GM19023 (cell line): Measurements from ENCODE around the gene TMEM164.

Experiments
- ATAC-seq: cut with Tn5 transposase; IDR thresholded peaks from one replicate; pipeline ENCODE4 v1.9.1; 2021; ENCODE audit warnings: mild to moderate bottlenecking, moderate library complexity; ENCODE audit not compliant: unreplicated experiment

TMEM164 gene

DNA sequence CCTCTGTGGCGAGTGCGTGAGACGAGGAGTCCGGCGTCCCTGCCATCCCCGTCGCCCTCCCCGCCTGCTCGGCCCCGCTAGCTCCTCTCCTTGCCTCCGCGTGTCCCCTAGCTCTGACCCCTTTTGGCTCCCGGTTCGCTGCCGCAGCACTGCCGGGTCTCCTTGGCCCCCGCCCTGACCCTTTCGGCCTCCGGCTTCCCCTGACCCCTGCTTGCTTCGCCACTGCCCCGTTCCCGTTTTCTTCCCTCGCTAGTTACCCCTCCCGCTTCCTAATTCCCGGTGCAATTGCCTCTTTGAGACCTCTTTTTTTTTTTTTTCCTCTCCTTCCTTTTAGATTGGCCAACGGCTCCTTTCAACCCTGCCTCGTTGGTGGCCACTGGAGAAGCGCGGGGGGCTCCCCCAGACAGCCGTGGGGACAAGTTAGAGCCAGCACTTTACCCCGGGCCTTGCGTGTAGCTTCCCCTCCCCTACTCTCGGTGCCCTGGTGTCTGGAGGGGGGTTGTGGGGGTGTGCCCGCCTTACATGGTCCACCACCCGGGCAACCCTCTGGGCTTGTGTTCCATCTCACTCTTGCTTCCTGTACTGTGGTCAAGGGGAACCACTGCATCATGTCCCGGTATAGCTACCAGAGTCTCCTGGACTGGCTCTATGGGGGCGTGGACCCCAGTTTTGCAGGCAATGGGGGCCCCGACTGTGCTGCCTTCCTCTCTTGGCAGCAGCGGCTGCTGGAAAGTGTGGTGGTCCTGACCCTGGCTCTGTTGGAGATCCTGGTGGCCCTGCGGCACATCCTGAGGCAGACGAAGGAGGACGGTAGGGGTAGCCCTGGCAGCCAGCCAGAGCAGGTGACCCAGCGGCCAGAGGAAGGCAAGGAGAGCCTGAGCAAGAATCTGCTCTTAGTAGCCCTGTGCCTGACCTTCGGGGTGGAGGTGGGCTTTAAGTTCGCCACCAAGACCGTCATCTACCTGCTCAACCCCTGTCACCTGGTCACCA is 548 bp downstream of the TMEM164 start:
- ATAC-seq: peak; percentile 17

DNA sequence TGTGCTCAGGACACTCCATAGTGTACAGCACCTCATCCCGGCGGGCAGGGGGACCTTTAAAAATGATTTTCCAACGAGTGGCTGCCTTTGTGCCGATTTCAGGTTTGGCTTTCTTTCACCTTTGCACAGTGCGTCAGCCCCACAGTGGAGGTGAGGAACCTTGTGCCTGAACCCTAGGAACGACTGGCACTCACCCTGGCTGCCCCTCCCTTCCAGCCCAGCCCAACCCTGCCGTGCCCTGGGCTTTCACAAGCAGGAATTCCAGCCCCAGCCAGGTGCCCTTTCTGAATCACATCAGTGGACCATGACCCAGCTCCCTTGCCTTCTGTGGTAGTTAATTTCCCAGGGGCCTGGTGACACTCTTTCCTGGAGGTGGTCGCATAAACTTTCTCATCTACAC is 1.3 kb downstream of the TMEM164 start:
- ATAC-seq: no peak

- no peak for ATAC-seq
Observed at GRCh38 chrX:110004731-110005369, 1.9 kb downstream of the TMEM164 start.

GRCh38 chrX:110006161-110006560 is 3.2 kb downstream of the TMEM164 start:
- ATAC-seq: no peak

DNA sequence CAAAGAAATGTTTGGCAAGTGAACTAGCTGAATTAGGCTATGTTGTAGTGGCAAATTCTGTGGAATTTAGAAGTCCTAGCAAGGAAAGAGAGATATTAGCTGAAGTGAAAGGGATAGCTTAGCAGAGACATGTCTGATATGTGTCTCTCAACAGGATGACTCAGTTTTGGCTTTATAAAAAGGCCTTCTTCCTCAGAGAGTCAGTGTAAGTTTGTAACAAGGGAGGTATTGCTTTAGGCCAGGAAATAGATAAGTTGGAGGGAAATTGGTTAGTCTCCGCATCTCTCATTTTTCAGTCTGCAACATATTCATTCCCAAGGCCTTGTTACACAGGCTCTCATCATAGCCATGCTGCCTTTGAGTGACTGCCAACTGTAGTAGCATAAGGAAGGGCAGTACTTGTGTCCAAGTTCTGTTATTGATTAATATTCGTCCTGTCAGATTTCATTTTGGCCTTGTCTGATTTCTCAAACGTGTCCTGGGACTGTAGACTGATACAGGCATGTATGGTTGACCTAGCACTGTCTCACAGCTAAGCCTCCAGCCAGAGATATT is 4.0 kb downstream of the TMEM164 start:
- no peak for ATAC-seq

DNA sequence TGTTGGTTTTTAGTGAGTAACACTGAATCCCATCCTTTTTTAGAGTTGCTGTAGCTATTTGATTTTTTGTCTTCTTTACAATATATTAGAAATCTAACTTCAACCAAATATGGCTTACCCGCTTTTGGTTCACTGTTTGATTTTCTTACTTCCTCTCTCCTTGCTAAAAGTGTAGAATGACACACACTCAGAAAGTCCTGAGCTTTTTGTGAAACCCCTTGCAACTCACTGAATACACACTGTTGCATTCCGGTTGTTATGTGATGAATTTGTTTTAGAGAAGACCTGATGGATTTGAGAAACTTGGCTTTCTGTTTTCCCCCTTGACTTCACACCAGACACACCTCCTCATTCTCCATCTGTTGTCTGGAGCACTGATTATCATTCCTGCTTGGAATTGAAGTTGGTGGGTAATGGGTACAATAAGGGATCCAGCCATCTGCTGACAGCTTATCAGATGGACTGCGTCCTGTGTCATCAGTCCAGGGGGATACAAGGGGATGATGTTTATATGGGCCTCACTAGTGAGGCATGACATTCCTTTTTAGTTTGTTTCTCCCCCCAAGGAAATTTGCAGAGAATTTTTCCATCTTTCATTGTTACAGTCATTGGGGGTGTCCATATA is 5.2 kb downstream of the TMEM164 start:
- no peak for ATAC-seq

DNA sequence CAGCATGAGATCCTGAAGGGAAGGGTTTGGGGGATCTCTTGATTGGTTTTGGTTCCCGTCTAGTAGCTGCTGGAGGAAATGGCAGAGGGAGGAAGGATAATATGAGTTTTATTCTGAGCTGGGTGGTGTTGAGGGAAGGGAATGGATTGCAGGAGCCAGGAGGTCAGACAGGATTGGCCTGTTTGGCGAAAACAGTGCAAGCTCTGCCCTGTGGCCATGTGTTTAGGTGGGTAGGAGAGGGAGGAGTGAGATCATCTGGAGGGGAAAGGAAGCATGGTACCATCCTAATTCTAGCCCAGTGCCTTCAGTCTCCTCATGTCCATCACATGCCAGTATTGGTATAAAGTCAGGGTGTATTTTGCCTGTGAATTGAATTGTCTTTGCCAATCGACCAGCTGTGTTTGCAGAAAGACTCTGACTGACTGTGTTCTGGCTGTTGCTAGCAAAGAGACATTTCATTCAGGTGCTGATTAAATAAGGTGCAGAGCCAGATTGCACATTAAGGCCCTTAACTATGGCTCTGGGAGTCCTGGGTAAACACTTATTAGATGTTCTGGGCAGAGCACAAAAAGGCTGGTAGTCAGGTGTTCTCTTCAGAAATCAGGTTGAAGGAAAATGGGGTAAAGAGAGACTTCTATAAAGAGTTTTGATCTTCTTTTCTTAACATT is 10.0 kb downstream of the TMEM164 start:
- ATAC-seq: no peak

- no peak for ATAC-seq
Observed at GRCh38 chrX:110013968-110014367, 11.1 kb downstream of the TMEM164 start.

GRCh38 chrX:110015032-110015431 is 12.1 kb downstream of the TMEM164 start:
- no peak for ATAC-seq

GRCh38 chrX:110015915-110016314 is 13.0 kb downstream of the TMEM164 start:
- no peak for ATAC-seq

- ATAC-seq: no peak
Observed at GRCh38 chrX:110020536-110020935, 17.6 kb downstream of the TMEM164 start.

DNA sequence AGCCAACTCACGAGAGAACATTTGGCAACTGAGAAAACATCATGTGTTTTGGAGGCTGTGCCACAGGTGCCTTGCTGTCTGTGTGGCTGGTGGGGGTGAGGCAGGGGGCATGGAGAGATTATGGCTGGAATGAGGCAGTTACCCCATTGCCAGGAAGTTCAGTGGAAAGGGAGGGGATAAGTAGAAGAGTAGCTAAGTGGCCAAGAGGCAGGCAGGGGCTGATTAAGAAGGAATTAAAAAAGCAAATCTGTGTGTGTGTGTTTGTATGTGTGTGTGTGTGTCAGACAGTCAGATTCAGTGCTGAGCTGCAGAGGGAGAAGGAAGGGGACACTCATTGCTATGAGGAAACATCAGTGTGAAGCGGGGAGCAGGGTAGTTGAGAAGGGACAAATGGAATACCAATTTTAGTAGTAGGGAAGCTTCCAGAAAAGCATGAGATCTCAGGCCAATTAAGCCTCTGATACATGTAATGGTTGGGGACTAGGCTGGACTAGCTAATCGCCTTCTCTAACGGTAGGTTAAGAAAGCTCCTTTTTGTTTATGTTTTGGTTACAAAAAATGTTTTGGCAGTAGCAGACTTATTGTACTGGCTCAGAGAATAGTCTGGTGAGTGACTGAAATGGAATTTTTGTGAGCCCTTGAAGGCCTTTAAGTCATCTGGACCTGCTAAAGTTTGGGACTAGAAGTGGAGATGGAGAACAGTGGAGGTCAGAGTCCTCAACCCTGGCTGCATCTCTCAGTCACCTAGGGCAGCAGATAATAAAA is 18.5 kb downstream of the TMEM164 start:
- no peak for ATAC-seq

DNA sequence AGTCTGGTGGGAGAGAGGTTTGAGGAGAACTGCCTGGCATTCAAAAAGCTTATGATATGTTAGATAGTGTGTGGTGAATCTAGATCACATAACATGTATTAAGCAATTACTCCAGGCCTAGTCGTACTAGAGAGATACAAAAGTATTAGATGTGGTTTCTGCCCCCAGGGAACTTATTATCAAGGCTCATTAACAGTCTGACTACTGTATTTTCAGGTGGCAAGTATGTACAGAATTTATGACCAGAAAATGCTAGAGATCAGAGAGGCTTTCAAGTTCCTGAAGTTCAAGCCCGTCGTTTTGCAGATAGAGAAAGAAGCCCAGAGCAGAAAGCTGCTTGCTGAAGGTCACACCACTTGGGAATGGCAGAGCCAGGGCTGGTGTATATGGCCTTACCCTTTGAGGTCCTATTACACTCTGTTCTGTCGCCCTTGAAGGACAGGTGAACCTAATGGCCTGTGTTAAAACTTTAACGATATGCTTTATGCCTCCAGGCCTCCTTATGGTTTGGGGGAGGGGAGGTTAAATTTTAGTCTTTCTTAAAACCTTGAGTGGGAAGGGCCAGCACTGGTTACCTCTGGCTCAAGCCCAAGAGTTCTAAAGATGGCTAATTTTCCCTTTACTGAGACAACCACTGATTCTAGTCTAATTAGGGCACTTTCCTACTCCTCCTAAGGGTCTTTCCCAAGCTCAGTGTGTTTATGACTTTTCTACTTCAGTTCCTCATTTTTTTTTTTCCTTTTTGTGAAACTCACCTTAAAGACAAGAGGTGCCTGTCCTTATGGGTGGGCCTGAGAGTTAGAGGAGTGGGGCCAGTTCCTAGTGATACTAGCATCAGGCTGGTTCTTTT is 19.9 kb downstream of the TMEM164 start:
- no peak for ATAC-seq

- ATAC-seq: no peak
Observed at GRCh38 chrX:110025395-110025794, 22.5 kb downstream of the TMEM164 start.

DNA sequence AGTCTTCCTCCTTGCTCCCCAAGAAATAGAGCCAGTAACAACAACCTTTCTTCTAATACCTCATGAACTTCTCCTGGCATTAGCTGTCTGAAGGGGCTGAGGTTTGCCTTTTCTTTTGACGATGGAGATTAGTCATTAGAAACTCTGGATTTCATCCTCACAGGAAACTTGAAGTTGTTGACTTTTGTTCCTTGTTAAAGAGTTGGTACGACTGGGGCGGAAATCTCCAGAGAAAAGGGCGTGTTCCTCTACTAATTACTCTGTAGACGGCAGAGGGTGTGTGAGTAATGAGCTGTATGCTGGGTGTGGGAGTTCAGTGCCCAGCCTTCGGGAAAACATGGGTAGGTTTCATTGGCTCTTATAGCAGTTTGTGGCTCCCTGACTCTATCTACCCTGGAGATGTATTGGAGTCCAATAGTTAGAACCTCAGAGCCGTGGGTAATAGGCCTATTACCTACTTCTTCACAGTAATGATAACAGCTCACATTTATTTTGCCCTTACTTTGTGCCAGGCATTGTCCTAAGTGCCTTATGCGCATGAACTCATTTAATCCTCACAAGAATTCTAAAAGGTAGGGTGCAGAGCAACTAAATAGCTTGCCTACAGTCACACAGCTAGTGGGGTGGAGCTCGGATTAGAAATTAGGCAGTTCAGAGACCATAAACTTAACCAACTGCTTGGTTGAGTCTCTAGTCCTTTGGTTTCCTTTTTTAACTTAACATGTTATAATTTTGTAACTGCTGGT is 23.4 kb downstream of the TMEM164 start:
- no peak for ATAC-seq

DNA sequence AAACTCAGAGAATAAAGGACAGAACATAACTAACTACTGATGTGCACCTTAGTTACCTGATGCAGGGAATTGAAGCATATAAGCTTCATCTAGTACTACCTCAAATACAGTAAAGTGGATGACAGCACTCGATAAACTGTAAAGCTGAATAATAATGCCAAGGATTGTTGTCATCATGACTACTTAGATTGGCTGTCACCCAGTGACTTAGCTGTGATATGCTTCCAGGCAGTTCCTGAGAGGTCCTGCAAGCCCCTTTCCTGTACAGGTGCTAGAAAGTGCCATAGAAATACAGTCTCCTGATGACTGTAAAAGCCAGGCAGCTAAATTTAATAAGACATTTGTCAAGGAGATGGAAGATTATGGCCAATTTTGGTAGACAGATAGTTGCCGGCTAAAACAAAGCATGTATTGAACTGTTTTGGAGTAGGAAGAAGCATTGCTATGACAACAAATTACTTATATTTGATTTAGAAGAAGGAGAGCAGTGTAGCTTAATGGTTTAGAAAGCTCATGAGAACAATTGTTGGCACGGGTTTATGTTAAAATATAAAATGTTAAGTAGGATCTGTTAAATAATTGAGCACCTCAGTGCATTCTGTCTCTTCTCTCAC is 29.7 kb downstream of the TMEM164 start:
- ATAC-seq: no peak

- ATAC-seq: no peak
Observed at GRCh38 chrX:110034036-110034435, 31.1 kb downstream of the TMEM164 start.
